GM12801 (cell line): ENCODE data around the gene TTLL5.

Source experiments
- CTCF ChIP-seq: IDR thresholded peaks from one replicate; pipeline ENCODE4 v1.5.1; 2011; ENCODE audit warnings: control low read depth; ENCODE audit not compliant: insufficient read length; ENCODE audit errors: extremely low read depth

Gene TTLL5

DNA sequence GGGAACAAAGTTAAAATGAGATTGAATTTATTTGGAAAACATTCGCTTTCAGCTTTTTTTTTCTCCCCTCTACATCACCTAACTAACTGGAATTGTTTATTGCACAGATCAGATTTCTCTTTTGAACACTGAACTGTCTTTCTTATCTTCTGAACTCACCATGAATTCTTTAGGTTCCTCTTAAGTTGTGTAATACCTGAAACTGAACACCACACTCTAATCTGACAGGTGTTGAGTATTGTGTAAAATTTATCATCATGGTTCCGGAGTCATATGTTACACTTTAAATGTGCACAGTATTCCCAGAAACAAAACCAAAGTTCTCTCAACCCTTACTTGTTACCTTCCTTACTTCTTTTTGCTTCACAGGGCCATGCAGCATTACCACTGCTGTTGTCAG lies 254.0 kb downstream of the TTLL5 start:
- TF ChIP-seq CTCF, result no peak

- TF ChIP-seq CTCF, result no peak
Observed at GRCh38 chr14:75917322-75917945, 256.4 kb downstream of the TTLL5 start.

DNA sequence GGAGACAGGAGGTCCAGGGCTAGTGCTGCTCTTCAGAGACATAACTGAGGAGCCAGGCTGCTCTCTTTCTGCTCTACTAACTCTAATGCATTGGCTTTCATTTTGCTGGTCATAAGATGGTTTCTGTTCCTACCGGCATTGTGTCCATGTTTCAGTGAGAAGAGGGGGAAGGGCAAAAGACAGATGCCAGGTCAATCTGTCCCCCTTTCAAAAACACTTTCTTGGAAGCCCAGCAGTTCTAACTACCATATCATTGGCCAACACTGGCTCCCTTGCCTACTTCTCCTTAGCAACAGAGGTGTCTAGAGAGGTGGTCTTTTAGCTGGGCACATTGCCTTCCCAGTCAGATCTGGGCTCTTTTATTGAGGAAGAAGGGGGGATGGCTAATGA lies 256.9 kb downstream of the TTLL5 start:
- no peak for TF ChIP-seq CTCF

DNA sequence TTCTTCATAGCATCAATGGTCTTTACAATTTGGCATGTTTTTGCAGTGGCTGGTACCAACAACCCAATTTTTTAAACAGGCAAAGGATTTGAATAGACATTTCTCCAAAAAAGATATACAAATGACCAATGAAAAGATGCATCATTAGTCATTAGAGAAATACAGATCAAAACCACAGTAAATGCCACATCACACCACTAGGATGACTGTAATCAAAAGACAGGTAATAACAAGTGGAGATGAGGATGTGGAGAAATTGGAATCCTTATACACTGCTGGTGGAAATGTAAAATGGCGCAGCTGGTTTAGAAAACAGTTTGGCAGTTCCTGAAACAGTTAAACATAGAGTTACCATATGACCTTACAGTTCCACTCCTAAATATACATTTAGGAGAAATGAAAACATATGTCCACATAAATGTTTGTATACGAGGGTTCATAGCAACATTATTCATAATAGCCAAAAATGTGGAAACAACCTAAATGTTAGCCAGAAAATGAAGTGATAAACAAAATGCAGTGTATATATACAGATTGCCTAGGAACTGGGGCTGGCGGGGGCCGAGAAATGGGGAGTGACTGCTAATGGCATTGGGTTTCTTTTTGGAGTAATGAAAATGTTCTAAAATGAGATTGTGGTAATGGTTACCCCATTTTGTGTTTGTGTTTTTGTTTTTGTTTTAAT lies 265.5 kb downstream of the TTLL5 start:
- no peak for TF ChIP-seq CTCF

- TF ChIP-seq CTCF, result no peak
Observed at GRCh38 chr14:75927564-75928087, 266.6 kb downstream of the TTLL5 start.

- TF ChIP-seq CTCF, result no peak
Observed at GRCh38 chr14:75928690-75929181, 267.7 kb downstream of the TTLL5 start.

DNA sequence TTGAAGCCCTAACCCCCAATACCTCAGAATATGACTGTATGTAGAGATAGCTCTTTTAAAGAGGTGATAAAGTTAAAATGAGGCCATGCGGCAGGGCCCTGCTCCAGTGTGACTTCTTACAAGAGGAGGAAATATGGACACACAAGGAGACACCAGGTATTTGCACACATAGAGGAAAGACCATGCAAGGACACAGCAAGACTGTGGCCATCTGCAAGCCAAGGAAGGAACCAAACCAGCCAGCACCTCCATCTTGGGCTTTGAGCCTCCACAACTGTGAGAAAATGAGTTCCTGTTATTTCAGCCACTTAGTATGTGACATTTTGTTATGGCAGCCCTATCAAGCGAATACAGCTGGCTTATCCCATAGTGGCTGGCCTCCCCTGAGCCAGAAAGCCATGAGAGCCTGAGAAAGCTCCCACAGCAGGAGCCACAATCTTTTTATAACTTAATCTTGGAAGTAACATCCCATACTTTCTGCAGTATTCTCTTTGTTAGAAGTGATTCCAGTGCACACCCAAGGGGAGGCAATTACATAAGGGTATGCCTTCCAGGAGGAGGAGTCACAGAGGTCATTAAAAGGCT lies 272.8 kb downstream of the TTLL5 start:
- no peak for TF ChIP-seq CTCF
